Activated CD4-positive, alpha-beta memory T cell treated with anti-CD3 and anti-CD28 coated beads for 36 hours (primary cell): ENCODE data around the gene C10orf105. TPM values are rescaled to one million over a fixed set of nuclear protein-coding genes. Genes with fewer than 3 reads are reported as not detected.
A peak's percentile ranks its signal among the peaks of the same experiment; 100 is the strongest.

Experiments
- CTCF ChIA-PET: fragments of 350-600 bp; sonication (Branson Sonifier 250); formaldehyde crosslinking; loops from one replicate; lab custom pipeline; 2021; ENCODE audit warnings: antibody characterized with exemption, inconsistent platforms; lab: Charles Lee
- POLR2A ChIA-PET: fragments of 350-600 bp; sonication (Branson Sonifier 250); formaldehyde crosslinking; loops from one replicate; lab custom pipeline; 2021; ENCODE audit warnings: antibody characterized with exemption; lab: Charles Lee
- DNase-seq: peaks from one replicate; pipeline ENCODE4 v3.0.0-alpha.2; 2020
- H3K27ac Mint-ChIP-seq: one replicate; pipeline ENCODE4 v1.8.0; 2021; ENCODE audit warnings: mixed read lengths
- H3K27me3 Mint-ChIP-seq: one replicate; pipeline ENCODE4 v1.8.0; 2021; ENCODE audit warnings: mixed read lengths
- H3K36me3 Mint-ChIP-seq: one replicate; pipeline ENCODE4 v1.8.0; 2021; ENCODE audit warnings: mixed read lengths
- H3K4me1 Mint-ChIP-seq: one replicate; pipeline ENCODE4 v1.8.0; 2021; ENCODE audit warnings: low read depth, mixed read lengths
- H3K4me3 Mint-ChIP-seq: one replicate; pipeline ENCODE4 v1.8.0; 2021; ENCODE audit warnings: mild to moderate bottlenecking, mixed read lengths
- H3K9me3 Mint-ChIP-seq: one replicate; pipeline ENCODE4 v1.8.0; 2021; ENCODE audit warnings: mixed read lengths
- intact Hi-C: fragments of 100-400 bp; cut with micrococcal nuclease; formaldehyde crosslinking; loops from one replicate; pipeline ENCODE4 v1.15.1; 2023
- total RNA-seq, 2 experiments: library from RNA; stranded (reverse); gene quantifications; one replicate each; pipeline ENCODE4 v1.2.3, GENCODE V29; 2021

C10orf105 gene
- total RNA-seq, 2 experiments from 2014 or later: 0.63 to 0.76 TPM

GRCh38 chr10:71696628-71697326, 22.8 kb downstream of the C10orf105 start:
- CTCF ChIA-PET: interaction anchor here (0.6 to 7.1 kb wide), 41 partner anchors 10 to 382 kb away, joined by 3 to 131 read pairs (median 6); partner anchors contain the start of genes SLC29A3 and VSIR
- no peak overlapping the region for H3K4me3 Mint-ChIP-seq
- no peaks in the 10 kb centered on the region for H3K9me3 Mint-ChIP-seq
- H3K36me3 Mint-ChIP-seq: no peaks in the 10 kb centered on the region
- peak; percentile 75 for DNase-seq
- intact Hi-C loops: loop anchor here (2.0 to 5.0 kb wide), 4 partner anchors 41 to 312 kb away; partner anchors contain the start of gene VSIR
- H3K27ac Mint-ChIP-seq: no peak overlapping the region
- H3K4me1 Mint-ChIP-seq: peaks cover 41% of the 10 kb centered on the region
- POLR2A ChIA-PET: interaction anchor here (0.6 to 0.9 kb wide), 2 partner anchors 377 to 1936 kb away, joined by 3 read pairs; partner anchors contain the start of gene SLC29A3
- no peaks in the 10 kb centered on the region for H3K27me3 Mint-ChIP-seq

GRCh38 chr10:71695502-71696476, 23.8 kb downstream of the C10orf105 start:
- intact Hi-C loops: loop anchor here (2.0 to 5.0 kb wide), 4 partner anchors 42 to 311 kb away; partner anchors contain the start of gene VSIR
- no peak for DNase-seq
- Mint-ChIP-seq H3K36me3 (no peaks in the 10 kb centered on the region), H3K9me3 (no peaks in the 10 kb centered on the region), H3K4me3 (no peak overlapping the region), H3K27ac (no peak overlapping the region), H3K27me3 (no peaks in the 10 kb centered on the region), H3K4me1 (peaks cover 41% of the 10 kb centered on the region)
- POLR2A ChIA-PET: interaction anchor here (0.6 to 1.1 kb wide), 2 partner anchors 78 to 1937 kb away, joined by 3 to 4 read pairs; partner anchors contain the start of gene VSIR
- CTCF ChIA-PET: interaction anchor here (0.6 to 7.1 kb wide), 40 partner anchors 9 to 381 kb away, joined by 3 to 131 read pairs (median 6); partner anchors contain the start of genes SLC29A3 and VSIR

- intact Hi-C loops: no loop called here
Observed at GRCh38 chr10:71694567-71694968, 25.0 kb downstream of the C10orf105 start.

GRCh38 chr10:71694039-71694501, 25.5 kb downstream of the C10orf105 start:
- no peak for DNase-seq
- H3K36me3 Mint-ChIP-seq: no peaks in the 10 kb centered on the region
- CTCF ChIA-PET: interaction anchor here (0.8 to 7.1 kb wide), 8 partner anchors 13 to 310 kb away, joined by 3 to 131 read pairs (median 4); partner anchors contain the start of gene VSIR
- no peak overlapping the region for H3K27ac Mint-ChIP-seq
- peaks cover 38% of the 10 kb centered on the region for H3K4me1 Mint-ChIP-seq
- H3K4me3 Mint-ChIP-seq: no peak overlapping the region
- no peaks in the 10 kb centered on the region for H3K27me3 Mint-ChIP-seq
- intact Hi-C loops: no loop called here
- POLR2A ChIA-PET: no interaction called here
- no peaks in the 10 kb centered on the region for H3K9me3 Mint-ChIP-seq

More at GRCh38 chr10:71694567-71694968, 25.0 kb downstream of the C10orf105 start:
- ChIA-PET POLR2A (no interaction called here), CTCF (interaction anchor here (0.8 to 7.1 kb wide), 8 partner anchors 12 to 310 kb away, joined by 3 to 131 read pairs (median 4); partner anchors contain the start of gene VSIR)
- peak; percentile 39 for DNase-seq
- Mint-ChIP-seq H3K4me3 (no peak overlapping the region), H3K27me3 (no peaks in the 10 kb centered on the region), H3K4me1 (peaks cover 41% of the 10 kb centered on the region), H3K9me3 (no peaks in the 10 kb centered on the region), H3K36me3 (no peaks in the 10 kb centered on the region), H3K27ac (no peak overlapping the region)

- H3K27me3 Mint-ChIP-seq: no peaks in the 10 kb centered on the region
- peaks cover under 1% of the 10 kb centered on the region for H3K9me3 Mint-ChIP-seq
- no peaks in the 10 kb centered on the region for H3K36me3 Mint-ChIP-seq
- H3K4me3 Mint-ChIP-seq: no peak overlapping the region
- ChIA-PET POLR2A (no interaction called here), CTCF (interaction anchor here (0.8 to 7.1 kb wide), 5 partner anchors 14 to 119 kb away, joined by 3 to 131 read pairs (median 18); partner anchors contain the start of gene VSIR)
- intact Hi-C loops: no loop called here
- H3K4me1 Mint-ChIP-seq: peaks cover 31% of the 10 kb centered on the region
- no peak overlapping the region for H3K27ac Mint-ChIP-seq
- no peak for DNase-seq
Observed at GRCh38 chr10:71693377-71693776, 26.2 kb downstream of the C10orf105 start.

GRCh38 chr10:71692598-71693306, 26.8 kb downstream of the C10orf105 start:
- Mint-ChIP-seq H3K4me3 (no peak overlapping the region), H3K27me3 (no peaks in the 10 kb centered on the region)

GRCh38 chr10:71691405-71691804, 28.2 kb downstream of the C10orf105 start:
- H3K27me3 Mint-ChIP-seq: no peaks in the 10 kb centered on the region
- no peak overlapping the region for H3K27ac Mint-ChIP-seq
- no peak overlapping the region for H3K4me3 Mint-ChIP-seq
- H3K36me3 Mint-ChIP-seq: peaks cover 3% of the 10 kb centered on the region
- peaks cover 15% of the 10 kb centered on the region for H3K4me1 Mint-ChIP-seq
- ChIA-PET CTCF (interaction anchor here (1.4 to 2.2 kb wide), 2 partner anchors 17 to 82 kb away, joined by 5 to 9 read pairs; partner anchors contain the start of gene VSIR), POLR2A (no interaction called here)
- no peak for DNase-seq
- H3K9me3 Mint-ChIP-seq: peaks cover 6% of the 10 kb centered on the region
- intact Hi-C loops: no loop called here

More at GRCh38 chr10:71692598-71693306, 26.8 kb downstream of the C10orf105 start:
- POLR2A ChIA-PET: no interaction called here
- intact Hi-C loops: no loop called here
- CTCF ChIA-PET: interaction anchor here (0.6 to 7.1 kb wide), 6 partner anchors 14 to 120 kb away, joined by 3 to 131 read pairs (median 4); partner anchors contain the start of gene VSIR
- Mint-ChIP-seq H3K27ac (no peak overlapping the region), H3K9me3 (peaks cover 6% of the 10 kb centered on the region), H3K36me3 (peaks cover 3% of the 10 kb centered on the region), H3K4me1 (peaks cover 27% of the 10 kb centered on the region)
- no peak for DNase-seq

GRCh38 chr10:71690094-71690720, 29.4 kb downstream of the C10orf105 start:
- DNase-seq: no peak
- no peaks in the 10 kb centered on the region for H3K27me3 Mint-ChIP-seq
- peaks cover 9% of the 10 kb centered on the region for H3K4me1 Mint-ChIP-seq
- H3K4me3 Mint-ChIP-seq: no peak overlapping the region
- peaks cover 6% of the 10 kb centered on the region for H3K9me3 Mint-ChIP-seq
- intact Hi-C loops: no loop called here
- no peak overlapping the region for H3K27ac Mint-ChIP-seq
- H3K36me3 Mint-ChIP-seq: peaks cover 3% of the 10 kb centered on the region
- CTCF ChIA-PET: interaction anchor here (1.4 to 2.2 kb wide), 3 partner anchors 8 to 83 kb away, joined by 4 to 9 read pairs (median 5); partner anchors contain the start of gene VSIR
- POLR2A ChIA-PET: no interaction called here

- Mint-ChIP-seq H3K9me3 (peaks cover 6% of the 10 kb centered on the region), H3K27me3 (no peaks in the 10 kb centered on the region), H3K27ac (no peak overlapping the region), H3K4me1 (no peaks in the 10 kb centered on the region), H3K4me3 (no peak overlapping the region), H3K36me3 (peaks cover 3% of the 10 kb centered on the region)
- intact Hi-C loops: no loop called here
- ChIA-PET POLR2A (no interaction called here), CTCF (interaction anchor here (1.3 kb wide), 1 partner anchor 10 kb away, joined by 5 read pairs; no protein-coding TSS in a partner anchor)
- DNase-seq: no peak
Observed at GRCh38 chr10:71688256-71688655, 31.3 kb downstream of the C10orf105 start.

- H3K4me3 Mint-ChIP-seq: no peak overlapping the region
- ChIA-PET POLR2A (no interaction called here), CTCF (interaction anchor here (1.3 to 1.7 kb wide), 3 partner anchors 9 to 20 kb away, joined by 5 read pairs; no protein-coding TSS in a partner anchor)
- H3K9me3 Mint-ChIP-seq: peaks cover 6% of the 10 kb centered on the region
- intact Hi-C loops: no loop called here
- H3K36me3 Mint-ChIP-seq: peaks cover 3% of the 10 kb centered on the region
- no peaks in the 10 kb centered on the region for H3K4me1 Mint-ChIP-seq
- H3K27ac Mint-ChIP-seq: no peak overlapping the region
- DNase-seq: no peak
- H3K27me3 Mint-ChIP-seq: no peaks in the 10 kb centered on the region
Observed at GRCh38 chr10:71687480-71687879, 32.1 kb downstream of the C10orf105 start.
